Ascending aorta (tissue), 2 donors: ENCODE results near the gene NKD2. TPM values are rescaled to one million over a fixed set of nuclear protein-coding genes. Genes with fewer than 3 reads are reported as not detected.

Experiments
- DNase-seq, 2 donors: peaks; one replicate each; pipeline ENCODE4 v3.0.0-alpha.2; 2019; ENCODE audit warnings: low spot score in 2 of 2
- H3K27ac ChIP-seq, 2 donors: fragments of 200-600 bp; sonication (generic); one replicate each; pipeline ENCODE4 v1.5.1; 2016 to 2017; ENCODE audit warnings: mild to moderate bottlenecking in 1 of 2
- H3K27me3 ChIP-seq: fragments of 200-600 bp; sonication (generic); one replicate; pipeline ENCODE4 v1.5.1; 2017
- H3K36me3 ChIP-seq, 2 donors: fragments of 200-600 bp; sonication (generic); one replicate each; pipeline ENCODE4 v1.5.1; 2016
- H3K4me1 ChIP-seq, 2 donors: fragments of 200-600 bp; sonication (generic); one replicate each; pipeline ENCODE4 v1.5.1; 2016 to 2017; ENCODE audit warnings: mild to moderate bottlenecking in 1 of 2
- H3K4me3 ChIP-seq, 2 donors: fragments of 200-600 bp; sonication (generic); one replicate each; pipeline ENCODE4 v1.5.1; 2016 to 2017; ENCODE audit warnings: mild to moderate bottlenecking in 1 of 2
- H3K9me3 ChIP-seq, 2 donors: fragments of 200-600 bp; sonication (generic); one replicate each; pipeline ENCODE4 v1.5.1; 2016
- CTCF ChIP-seq, 3 experiments: fragments of 200-600 bp in 2 of 3; fragments of 450-650 bp in 1 of 3; sonication (generic) in 2 of 3; IDR thresholded peaks; one replicate each; pipeline ENCODE4 v1.5.1; 2016 to 2019; ENCODE audit warnings: antibody characterized with exemption in 3 of 3, mild to moderate bottlenecking in 1 of 3, moderate library complexity in 1 of 3
- intact Hi-C: fragments of 100-400 bp; cut with DNase I; formaldehyde crosslinking; loops from one replicate; pipeline ENCODE4 v1.15.1; 2023
- total RNA-seq: library from RNA; depleted of rRNA; stranded (reverse); fragments of >200 nt; gene quantifications from one replicate; pipeline ENCODE4 v1.1.0, GENCODE V29; 2016

NKD2 gene
- total RNA-seq, 1 donor from 2014 or later: 6.5 TPM

GRCh38 chr5:1038417-1039209 is 30.0 kb downstream of the NKD2 start:
- no peak for TF ChIP-seq CTCF (IDR thresholded peaks at IDR 0.05)
- no peak for DNase-seq
- intact Hi-C loops: no loop called here
- Histone ChIP-seq H3K27me3 (no peaks in the 10 kb centered on the region), H3K4me3 (no peak overlapping the region), H3K27ac (no peak overlapping the region), H3K36me3 (no peaks in the 10 kb centered on the region), H3K4me1 (no peaks in the 10 kb centered on the region), H3K9me3 (no peaks in the 10 kb centered on the region)

GRCh38 chr5:1039210-1039548 is 30.6 kb downstream of the NKD2 start:
- H3K4me1 ChIP-seq: no peaks in the 10 kb centered on the region
- intact Hi-C loops: no loop called here
- DNase-seq: no peak
- H3K27ac ChIP-seq: no peak overlapping the region
- no peak overlapping the region for H3K4me3 ChIP-seq
- H3K36me3 ChIP-seq: no peaks in the 10 kb centered on the region
- no peaks in the 10 kb centered on the region for H3K27me3 ChIP-seq
- no peak for TF ChIP-seq CTCF (IDR thresholded peaks at IDR 0.05)
- no peaks in the 10 kb centered on the region for H3K9me3 ChIP-seq

DNA sequence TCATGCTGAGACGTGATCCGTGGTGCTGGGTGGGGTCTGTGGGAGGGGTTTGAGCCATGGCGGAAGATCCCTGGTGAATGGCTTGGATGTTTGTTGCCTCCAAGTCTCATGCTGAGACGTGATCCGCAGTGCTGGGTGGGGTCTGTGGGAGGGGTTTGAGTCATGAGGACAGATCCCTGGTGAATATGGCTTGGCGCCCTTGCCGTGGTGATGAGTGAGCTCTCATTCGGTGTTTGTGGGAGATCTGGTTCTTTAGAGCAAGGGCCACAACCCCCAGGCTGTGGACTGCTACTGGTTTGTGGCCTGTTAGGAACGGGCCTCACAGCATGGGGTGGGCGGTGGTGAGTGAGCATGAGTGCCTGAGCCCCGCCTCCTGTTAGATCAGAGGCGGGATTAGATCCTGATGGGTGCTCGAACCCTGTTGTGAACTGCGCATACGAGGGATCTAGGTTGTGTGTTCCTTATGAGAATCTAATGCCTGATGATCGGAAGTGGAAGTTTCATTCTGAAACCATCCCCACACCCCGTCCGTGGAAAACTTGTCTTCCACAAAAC is 31.2 kb downstream of the NKD2 start:
- Histone ChIP-seq H3K27ac (no peak overlapping the region), H3K36me3 (no peaks in the 10 kb centered on the region), H3K4me3 (no peak overlapping the region), H3K27me3 (no peaks in the 10 kb centered on the region), H3K9me3 (no peaks in the 10 kb centered on the region), H3K4me1 (no peaks in the 10 kb centered on the region)
- intact Hi-C loops: no loop called here
- TF ChIP-seq CTCF (IDR thresholded peaks at IDR 0.05): no peak
- no peak for DNase-seq

- intact Hi-C loops: no loop called here
- H3K27me3 ChIP-seq: no peaks in the 10 kb centered on the region
- TF ChIP-seq CTCF (IDR thresholded peaks at IDR 0.05): no peak
- H3K9me3 ChIP-seq: no peaks in the 10 kb centered on the region
- H3K27ac ChIP-seq: no peak overlapping the region
- no peak overlapping the region for H3K4me3 ChIP-seq
- DNase-seq: no peak
- no peaks in the 10 kb centered on the region for H3K36me3 ChIP-seq
- no peaks in the 10 kb centered on the region for H3K4me1 ChIP-seq
Observed at GRCh38 chr5:1040571-1040970, 32.0 kb downstream of the NKD2 start.

DNA sequence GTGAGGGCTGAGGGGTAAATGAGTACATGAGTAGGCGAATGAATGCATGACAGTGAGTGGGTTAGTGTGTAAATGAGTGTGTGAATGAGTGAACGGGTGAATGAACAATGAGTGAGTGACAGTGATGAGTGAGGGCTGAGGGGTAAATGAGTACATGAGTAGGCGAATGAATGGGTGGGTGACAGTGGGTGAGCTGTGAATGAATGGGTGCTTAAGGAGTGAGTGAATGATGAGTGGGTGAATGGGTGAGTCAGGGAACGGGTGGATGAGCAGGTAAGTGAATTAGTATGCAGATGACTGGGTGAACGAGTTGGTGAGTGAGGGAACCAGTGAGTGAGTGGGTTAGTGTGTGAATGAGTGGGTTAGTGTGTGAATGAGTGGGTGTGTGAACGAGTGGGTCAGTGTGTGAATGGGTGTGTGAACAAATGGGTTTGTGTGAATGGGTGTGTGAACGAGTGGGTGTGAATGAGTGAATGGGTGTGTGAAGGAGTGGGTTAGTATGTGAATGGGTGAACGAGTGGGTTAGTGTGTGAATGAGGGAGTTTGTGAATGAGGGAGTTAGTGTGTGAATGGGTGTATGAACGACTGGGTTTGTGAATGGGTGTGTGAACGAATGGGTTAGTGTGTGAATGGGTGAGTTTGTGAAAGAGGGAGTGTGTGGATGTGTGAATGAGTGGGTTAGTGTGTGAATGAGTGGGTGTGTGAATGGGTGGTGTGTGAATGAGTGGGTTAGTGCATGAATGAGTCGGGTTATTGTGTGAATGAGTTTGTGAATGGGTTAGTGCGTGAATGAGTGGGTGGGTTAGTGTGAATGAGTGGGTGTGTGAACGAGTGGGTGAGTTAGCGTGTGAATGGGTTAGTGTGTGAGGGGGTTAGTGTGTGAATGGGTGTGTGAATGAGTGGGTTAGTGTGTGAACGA is 32.9 kb downstream of the NKD2 start:
- Histone ChIP-seq H3K9me3 (no peaks in the 10 kb centered on the region), H3K36me3 (no peaks in the 10 kb centered on the region), H3K27me3 (no peaks in the 10 kb centered on the region), H3K27ac (no peak overlapping the region), H3K4me3 (no peak overlapping the region), H3K4me1 (no peaks in the 10 kb centered on the region)
- intact Hi-C loops: no loop called here
- TF ChIP-seq CTCF (IDR thresholded peaks at IDR 0.05): no peak
- DNase-seq: no peak
